HG03571 (cell line): ENCODE data around the gene CHN1.

Source experiments
- ATAC-seq: cut with Tn5 transposase; IDR thresholded peaks from one replicate; pipeline ENCODE4 v1.9.1; 2021; ENCODE audit not compliant: unreplicated experiment

The CHN1 gene

GRCh38 chr2:175004980-175005732 lies at the start of gene CHN1:
TSS of gene CHN1 (minus strand) at chr2:175005381. CDS start at chr2:175004912, 469 bp downstream.
- peak; percentile 77 for ATAC-seq

GRCh38 chr2:175054340-175054739 lies 49.2 kb upstream of the CHN1 start:
- no peak for ATAC-seq

GRCh38 chr2:175049661-175050060 lies 44.5 kb upstream of the CHN1 start:
- ATAC-seq = no peak

- no peak for ATAC-seq
Observed at GRCh38 chr2:175048275-175048674, 43.1 kb upstream of the CHN1 start.

GRCh38 chr2:175039490-175039889 lies 34.3 kb upstream of the CHN1 start:
- ATAC-seq = no peak

- ATAC-seq = no peak
Observed at GRCh38 chr2:175039031-175039430, 33.9 kb upstream of the CHN1 start.

- ATAC-seq = no peak
Observed at GRCh38 chr2:175037941-175038340, 32.8 kb upstream of the CHN1 start.

GRCh38 chr2:175036582-175037018 lies 31.4 kb upstream of the CHN1 start:
- peak; percentile 75 for ATAC-seq

GRCh38 chr2:175035806-175036205 lies 30.6 kb upstream of the CHN1 start:
- ATAC-seq = no peak

- no peak for ATAC-seq
Observed at GRCh38 chr2:175034716-175035115, 29.5 kb upstream of the CHN1 start.

- no peak for ATAC-seq
Observed at GRCh38 chr2:175030380-175031271, 25.4 kb upstream of the CHN1 start.

- no peak for ATAC-seq
Observed at GRCh38 chr2:175027755-175028154, 22.6 kb upstream of the CHN1 start.

- no peak for ATAC-seq
Observed at GRCh38 chr2:175026385-175026784, 21.2 kb upstream of the CHN1 start.

GRCh38 chr2:175025946-175026345 lies 20.8 kb upstream of the CHN1 start:
- ATAC-seq = no peak

GRCh38 chr2:175025233-175025632 lies 20.1 kb upstream of the CHN1 start:
- ATAC-seq = no peak

- ATAC-seq = no peak
Observed at GRCh38 chr2:175022923-175023322, 17.7 kb upstream of the CHN1 start.

- ATAC-seq = no peak
Observed at GRCh38 chr2:175019566-175020327, 14.6 kb upstream of the CHN1 start.

GRCh38 chr2:175017618-175018414 lies 12.6 kb upstream of the CHN1 start:
- ATAC-seq = no peak

GRCh38 chr2:175015340-175015739 lies 10.2 kb upstream of the CHN1 start:
- no peak for ATAC-seq

- no peak for ATAC-seq
Observed at GRCh38 chr2:175012516-175012915, 7.3 kb upstream of the CHN1 start.
